Keratinocyte (primary cell): Measurements from ENCODE around the gene MED25. TPM values are rescaled to one million over a fixed set of nuclear protein-coding genes. Genes with fewer than 3 reads are reported as not detected.

Experiments used
- DNase-seq: peaks from one replicate; pipeline ENCODE4 v3.0.0-alpha.2; 2011; ENCODE audit warnings: low read depth, missing footprints, low spot score
- FAIRE-seq: peaks from 2 replicates; lab custom pipeline; 2011; peaks lifted over from hg19 to GRCh38; lab: Jason Lieb, UNC
- H2AFZ ChIP-seq: 2 replicates; pipeline ENCODE4 v1.6.0; 2012; ENCODE audit warnings: low read length, control low read depth, inconsistent platforms; ENCODE audit not compliant: control insufficient read depth
- H3K27ac ChIP-seq: 2 replicates; pipeline ENCODE4 v1.5.1; 2011; ENCODE audit warnings: low read length; ENCODE audit not compliant: control insufficient read depth, insufficient read depth
- H3K27me3 ChIP-seq: 3 replicates; pipeline ENCODE4 v1.6.0; 2011; ENCODE audit warnings: low read length; ENCODE audit not compliant: control insufficient read depth, insufficient read depth; ENCODE audit errors: extremely low read depth
- H3K36me3 ChIP-seq, 2 experiments: 2 replicates in 1 of 2; 3 replicates in 1 of 2; pipeline ENCODE4 v1.5.1; 2011; ENCODE audit warnings: low read length in 2 of 2, mild to moderate bottlenecking in 1 of 2; ENCODE audit not compliant: control insufficient read depth in 2 of 2, insufficient read depth in 2 of 2; ENCODE audit errors: extremely low read depth in 1 of 2
- H3K4me1 ChIP-seq: 3 replicates; pipeline ENCODE4 v1.5.1; 2011; ENCODE audit warnings: low read length; ENCODE audit not compliant: control insufficient read depth, insufficient read depth; ENCODE audit errors: extremely low read depth
- H3K4me2 ChIP-seq: 3 replicates; pipeline ENCODE4 v1.6.0; 2011; ENCODE audit warnings: low read depth, low read length; ENCODE audit not compliant: control insufficient read depth, insufficient read depth; ENCODE audit errors: extremely low read depth
- H3K4me3 ChIP-seq, 3 experiments: fragments of 200-600 bp in 1 of 3; sonication (generic) in 1 of 3; 2 replicates in 2 of 3; 3 replicates in 1 of 3; pipeline ENCODE4 v1.5.1; 2011 to 2016; ENCODE audit warnings: low read length in 3 of 3, mild to moderate bottlenecking in 3 of 3, control low read depth in 2 of 3, inconsistent platforms in 1 of 3, low read depth in 1 of 3, mixed read lengths in 1 of 3, mixed run types in 1 of 3, moderate library complexity in 1 of 3; ENCODE audit not compliant: control insufficient read depth in 2 of 3, insufficient read depth in 2 of 3; ENCODE audit errors: extremely low read depth in 1 of 3
- H3K79me2 ChIP-seq: 2 replicates; pipeline ENCODE4 v1.6.0; 2012; ENCODE audit warnings: low read length; ENCODE audit not compliant: control insufficient read depth, insufficient read depth
- H3K9ac ChIP-seq: 3 replicates; pipeline ENCODE4 v1.6.0; 2011; ENCODE audit warnings: low read length; ENCODE audit not compliant: control insufficient read depth, insufficient read depth; ENCODE audit errors: extremely low read depth
- H3K9me1 ChIP-seq: 3 replicates; pipeline ENCODE4 v1.6.0; 2011; ENCODE audit warnings: low read length; ENCODE audit not compliant: control insufficient read depth, insufficient read depth; ENCODE audit errors: extremely low read depth
- H3K9me3 ChIP-seq: 2 replicates; pipeline ENCODE4 v1.5.1; 2012; ENCODE audit warnings: low read depth, low read length; ENCODE audit not compliant: control insufficient read depth
- H4K20me1 ChIP-seq: 3 replicates; pipeline ENCODE4 v1.6.0; 2011; ENCODE audit warnings: low read length; ENCODE audit not compliant: control insufficient read depth, insufficient read depth; ENCODE audit errors: extremely low read depth
- CTCF ChIP-seq, 3 experiments: IDR thresholded peaks in 1 of 3; conservative IDR thresholded peaks in 1 of 3; optimal IDR thresholded peaks in 1 of 3; 2 replicates in 2 of 3; 3 replicates in 1 of 3; pipeline versions ENCODE3 to v1.5.1; 2011; ENCODE audit warnings: low read length in 3 of 3, mild to moderate bottlenecking in 3 of 3, moderate library complexity in 2 of 3, control low read depth in 1 of 3, inconsistent platforms in 1 of 3; ENCODE audit not compliant: insufficient read depth in 2 of 3; ENCODE audit errors: extremely low read depth in 1 of 3
- EZH2 ChIP-seq: IDR thresholded peaks from one replicate; pipeline ENCODE4 v1.6.1; 2012; ENCODE audit warnings: inconsistent platforms, mild to moderate bottlenecking, low read length, moderate library complexity
- dilution Hi-C: fragments of 300-500 bp; cut with MboI; formaldehyde crosslinking; loops from one replicate; pipeline ENCODE4 v1.7.0; 2020; ENCODE audit warnings: low sequenced_read_pairs; ENCODE audit not compliant: extremely low pct_ligation_motif_present
- polyA plus RNA-seq, 5 experiments: library from polyadenylated mRNA; depleted of rRNA in 3 of 5; stranded (reverse) in 3 of 5; stranded (forward) in 1 of 5; unstranded in 1 of 5; fragments of >200 nt; gene quantifications; 1 replicate in 1 of 5; 2 replicates in 3 of 5; 3 replicates in 1 of 5; pipeline versions ENCODE4 v1.2.1 to v1.2.3, GENCODE V29; 2011 to 2012; ENCODE audit warnings: missing spikeins in 2 of 5, low read depth in 1 of 5, low replicate concordance in 1 of 5

MED25 gene
- polyA plus RNA-seq, 1 donor (not counting 4 experiments of a cell fraction or from before 2014, with no cell fraction given) = 12.5 TPM

- no peak overlapping the region for H3K9ac ChIP-seq
- no peak overlapping the region for H3K4me2 ChIP-seq
- no peak for DNase-seq
- no peak for TF ChIP-seq CTCF (optimal IDR thresholded peaks at IDR 0.05 in 1 of 3, IDR thresholded peaks at IDR 0.05 in 1 of 3, conservative IDR thresholded peaks at IDR 0.05 in 1 of 3; ENCODE audit: extremely low read depth in 1 of 3, insufficient read depth in 2 of 3, low read length in 3 of 3)
- TF ChIP-seq EZH2 = no peak
- FAIRE-seq = no peak
- H3K9me1 ChIP-seq = no peaks in the 10 kb centered on the region
- H3K9me3 ChIP-seq = no peaks in the 10 kb centered on the region
- dilution Hi-C loops = no loop called here
- H2AFZ ChIP-seq = no peak overlapping the region
- H3K4me1 ChIP-seq = no peaks in the 10 kb centered on the region
- no peak overlapping the region for H3K4me3 ChIP-seq
- no peaks in the 10 kb centered on the region for H4K20me1 ChIP-seq
- H3K36me3 ChIP-seq = peaks cover 20 to 44% of the 10 kb centered on the region in 2 experiments
- no peak overlapping the region for H3K27ac ChIP-seq
- H3K27me3 ChIP-seq = no peaks in the 10 kb centered on the region
- no peaks in the 10 kb centered on the region for H3K79me2 ChIP-seq
These were observed 17.5 kb downstream of the MED25 start for GRCh38 chr19:49835562-49835961.

GRCh38 chr19:49836176-49837008 lies 18.3 kb downstream of the MED25 start:
- Histone ChIP-seq H3K4me3 (no peak overlapping the region), H3K4me2 (no peak overlapping the region), H4K20me1 (no peaks in the 10 kb centered on the region), H3K9me3 (no peaks in the 10 kb centered on the region), H3K4me1 (no peaks in the 10 kb centered on the region), H3K27me3 (no peaks in the 10 kb centered on the region), H3K79me2 (no peaks in the 10 kb centered on the region), H3K9ac (no peak overlapping the region), H3K27ac (no peak overlapping the region), H3K9me1 (no peaks in the 10 kb centered on the region), H3K36me3 (peaks cover 15 to 39% of the 10 kb centered on the region in 2 experiments), H2AFZ (no peak overlapping the region)
- DNase-seq = no peak
- no peak for FAIRE-seq
- dilution Hi-C loops = no loop called here
- TF ChIP-seq CTCF (optimal IDR thresholded peaks at IDR 0.05 in 1 of 3, IDR thresholded peaks at IDR 0.05 in 1 of 3, conservative IDR thresholded peaks at IDR 0.05 in 1 of 3; ENCODE audit: extremely low read depth in 1 of 3, insufficient read depth in 2 of 3, low read length in 3 of 3) (no peak), EZH2 (no peak)
